HepG2 (cell line): ENCODE measurements around the gene CD36.

ENCODE experiments used
- DMTF1 ChIP-seq: sonication (generic); formaldehyde crosslinking; IDR thresholded peaks from 2 replicates; pipeline ENCODE4 v1.4.0; 2020; ENCODE audit warnings: mild to moderate bottlenecking, missing genetic modification reagents
- MAFK ChIP-seq, 2 experiments: IDR thresholded peaks in 1 of 2; conservative IDR thresholded peaks in 1 of 2; 2 replicates each; pipeline ENCODE4 v1.6.1; 2011; ENCODE audit warnings: improper control_type of control experiment in 2 of 2, low read length in 2 of 2
- MEIS1 ChIP-seq: sonication (generic); formaldehyde crosslinking; IDR thresholded peaks from 2 replicates; pipeline ENCODE4 v1.9.0; 2021; ENCODE audit warnings: mild to moderate bottlenecking, missing genetic modification reagents, moderate library complexity, borderline replicate concordance
- NAIF1 ChIP-seq: sonication (generic); formaldehyde crosslinking; IDR thresholded peaks from 2 replicates; pipeline ENCODE4 v1.5.0; 2020; ENCODE audit warnings: mild to moderate bottlenecking, missing genetic modification reagents, borderline replicate concordance
- ZNF138 ChIP-seq: sonication (generic); formaldehyde crosslinking; IDR thresholded peaks from 2 replicates; pipeline ENCODE4 v1.5.0; 2020; ENCODE audit warnings: mild to moderate bottlenecking, low read depth, missing genetic modification reagents
- ZNF274 ChIP-seq: sonication (generic); formaldehyde crosslinking; IDR thresholded peaks from 2 replicates; pipeline ENCODE4 v1.5.1; 2020; ENCODE audit warnings: mild to moderate bottlenecking, missing genetic modification reagents
- ZNF644 ChIP-seq: IDR thresholded peaks from 2 replicates; pipeline ENCODE4 v1.6.1; 2016; ENCODE audit warnings: low read depth
- ZNF687 ChIP-seq: sonication (generic); formaldehyde crosslinking; IDR thresholded peaks from 2 replicates; pipeline ENCODE4 v1.5.1; 2020; ENCODE audit warnings: mild to moderate bottlenecking, missing genetic modification reagents, moderate library complexity

- TF ChIP-seq ZNF274 (CRISPR knock-in tag) (no peak), MEIS1 (CRISPR knock-in tag) (no peak), ZNF687 (CRISPR knock-in tag) (no peak), ZNF644 (CRISPR knock-in tag) (no peak), ZNF138 (no peak), NAIF1 (CRISPR knock-in tag) (no peak), DMTF1 (CRISPR knock-in tag) (no peak), MAFK (conservative IDR thresholded peaks at IDR 0.05 in 1 of 2, IDR thresholded peaks at IDR 0.05 in 1 of 2; ENCODE audit: low read length in 2 of 2) (peak; percentile 89 to 97)
These were observed 24.9 kb upstream of the CD36 start for GRCh38 chr7:80613519-80613918.
